ENCODE measurements around the gene TEAD2.
A peak's percentile ranks its signal among the peaks of the same experiment; 100 is the strongest.
"Not testable (repeated sequence)": the region's sequence is repeated elsewhere in the genome, so short reads cannot be mapped to it uniquely, and the experiment has no call there.

Gene TEAD2

DNA sequence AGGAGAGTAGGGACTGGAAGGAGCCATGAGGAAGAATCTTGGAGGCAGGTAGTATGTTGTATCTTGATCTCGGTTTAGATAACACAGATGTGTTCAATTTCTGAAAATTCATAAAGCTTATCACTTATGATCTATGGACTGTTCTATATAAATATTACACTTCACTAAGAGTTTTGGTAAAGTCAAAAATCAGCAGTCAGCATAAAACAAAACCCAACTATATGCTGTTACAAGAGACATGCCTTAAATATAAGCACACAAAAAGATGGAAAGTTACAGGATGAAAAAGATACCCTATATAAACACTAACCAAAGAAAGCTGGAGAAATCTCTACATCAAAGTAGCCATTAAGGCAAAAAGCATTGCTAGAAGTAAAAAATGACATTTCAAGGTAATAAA lies 21.4 kb upstream of the TEAD2 start:
- no peak for DNase-seq (ENCODE audit: low spot score)

DNA sequence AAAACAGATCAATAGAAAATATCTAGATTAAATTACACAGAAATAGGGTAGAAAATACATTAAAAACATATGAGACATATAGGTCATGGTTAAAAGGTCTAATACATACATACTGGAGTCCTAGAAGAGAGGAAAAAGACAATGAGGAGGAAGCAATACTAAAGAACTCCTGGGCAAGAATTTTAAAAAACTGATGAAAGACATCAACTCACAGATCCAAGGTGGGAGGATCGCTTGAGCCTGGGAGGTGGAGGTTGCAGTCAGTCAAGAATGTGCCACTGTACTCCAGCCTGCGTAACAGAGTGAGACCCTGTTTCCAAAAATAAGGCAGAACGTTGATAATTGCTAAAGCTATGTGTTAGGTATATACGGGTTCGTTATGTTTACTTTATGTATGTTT lies 20.4 kb upstream of the TEAD2 start:
- DNase-seq (ENCODE audit: low spot score): no peak

DNA sequence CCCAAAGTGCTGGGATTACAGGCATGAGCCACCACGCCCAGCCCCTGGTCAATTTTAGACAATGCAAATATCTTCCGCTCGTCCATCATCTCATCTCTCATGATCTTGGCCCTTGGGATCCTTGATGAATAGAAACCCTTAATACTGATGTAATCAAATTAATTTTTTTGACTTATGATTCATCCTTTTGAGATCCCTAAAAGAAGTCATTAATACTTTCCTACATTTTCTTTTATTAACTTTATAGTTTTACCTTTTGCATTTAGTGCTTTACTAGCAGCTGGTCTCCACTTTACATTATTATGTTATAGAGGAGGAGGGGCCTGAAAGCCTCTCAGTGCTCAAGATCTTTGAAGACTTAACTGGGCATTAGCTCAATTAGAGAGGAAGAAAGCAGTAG lies 18.2 kb upstream of the TEAD2 start:
- DNase-seq (ENCODE audit: low spot score): no peak

DNA sequence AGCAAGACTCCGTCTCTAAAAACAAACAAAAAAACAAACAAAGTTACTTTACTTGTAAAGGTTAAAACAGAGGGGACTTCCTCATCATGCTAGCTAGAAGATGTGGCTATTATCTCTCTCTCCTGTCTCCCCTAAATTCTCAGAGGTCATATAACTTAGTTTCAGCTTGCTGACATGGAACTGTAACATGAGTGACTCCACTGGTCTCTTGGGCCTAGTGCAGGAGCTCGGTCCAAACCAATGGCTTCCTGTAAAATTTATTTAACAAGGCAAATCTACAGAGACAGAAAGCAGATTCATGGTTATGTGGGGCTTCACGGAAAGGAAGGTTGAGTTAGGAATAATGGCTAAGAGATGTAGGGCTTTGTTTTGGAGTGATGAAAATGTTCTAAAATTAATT lies 16.3 kb upstream of the TEAD2 start:
- no peak for DNase-seq (ENCODE audit: low spot score)

DNA sequence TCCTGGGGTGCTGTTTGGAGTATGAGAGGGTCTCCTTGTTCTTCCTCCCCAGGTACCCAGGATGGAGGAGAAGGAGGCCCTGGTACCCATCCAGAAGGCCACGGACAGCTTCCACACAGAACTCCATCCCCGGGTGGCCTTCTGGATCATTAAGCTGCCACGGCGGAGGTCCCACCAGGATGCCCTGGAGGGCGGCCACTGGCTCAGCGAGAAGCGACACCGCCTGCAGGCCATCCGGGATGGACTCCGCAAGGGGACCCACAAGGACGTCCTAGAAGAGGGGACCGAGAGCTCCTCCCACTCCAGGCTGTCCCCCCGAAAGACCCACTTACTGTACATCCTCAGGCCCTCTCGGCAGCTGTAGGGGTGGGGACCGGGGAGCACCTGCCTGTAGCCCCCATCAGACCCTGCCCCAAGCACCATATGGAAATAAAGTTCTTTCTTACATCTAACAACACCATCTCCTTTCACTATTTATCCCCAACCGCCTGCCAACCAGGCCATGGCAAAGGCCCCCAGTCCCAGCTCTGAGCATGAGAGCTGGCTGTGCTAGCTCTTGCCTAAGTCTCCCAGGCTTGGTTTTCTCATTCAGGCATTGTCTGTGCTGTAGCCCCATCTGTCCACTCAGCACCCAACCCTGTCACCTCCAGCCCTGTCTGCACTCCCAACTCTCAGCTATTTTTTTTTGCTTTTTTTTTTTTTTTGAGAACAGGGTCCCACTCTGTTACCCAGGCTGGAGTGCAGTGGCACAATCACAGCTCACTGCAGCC lies 12.6 kb upstream of the TEAD2 start:
- no peak for DNase-seq (ENCODE audit: low spot score)

DNA sequence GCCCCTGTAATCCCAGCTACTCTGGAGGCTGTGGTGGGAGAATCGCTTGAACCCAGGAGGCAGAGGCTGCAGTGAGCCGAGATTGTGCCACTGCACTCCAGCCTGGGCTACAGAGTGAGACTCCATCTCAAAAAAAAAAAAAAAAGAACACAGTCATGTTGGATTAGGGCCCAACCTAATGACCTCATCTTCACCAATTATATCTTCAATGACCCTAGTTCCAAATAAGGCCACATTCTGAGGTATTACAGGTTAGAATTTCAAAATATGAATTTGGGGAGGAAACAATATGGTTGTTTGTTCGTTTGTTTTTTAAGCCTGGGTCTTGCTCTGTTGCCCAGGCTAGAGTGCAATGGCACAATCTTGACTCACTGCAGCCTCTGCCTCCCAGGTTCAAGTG lies 11.0 kb upstream of the TEAD2 start:
- not testable (repeated sequence) for DNase-seq (ENCODE audit: low spot score)

DNA sequence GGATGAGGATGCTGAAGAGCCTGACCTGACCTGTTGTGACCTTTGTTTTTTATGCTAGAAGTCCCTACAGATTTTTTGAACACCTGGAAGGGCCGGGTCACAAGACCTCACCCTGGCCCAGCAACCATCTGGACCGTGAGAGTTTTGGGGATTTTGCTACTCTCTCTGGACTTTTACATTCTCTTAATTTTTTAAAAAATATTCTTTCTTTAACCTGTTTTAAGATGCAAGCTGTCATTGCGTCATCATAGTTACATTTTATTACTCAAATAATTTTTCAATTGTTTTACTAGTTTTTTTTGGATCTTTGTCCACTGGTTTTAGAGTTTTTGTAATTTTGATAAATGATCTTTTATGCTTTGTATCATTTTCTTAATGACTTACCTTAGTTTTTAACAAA lies 9.0 kb upstream of the TEAD2 start:
- no peak for DNase-seq (ENCODE audit: low spot score)

DNA sequence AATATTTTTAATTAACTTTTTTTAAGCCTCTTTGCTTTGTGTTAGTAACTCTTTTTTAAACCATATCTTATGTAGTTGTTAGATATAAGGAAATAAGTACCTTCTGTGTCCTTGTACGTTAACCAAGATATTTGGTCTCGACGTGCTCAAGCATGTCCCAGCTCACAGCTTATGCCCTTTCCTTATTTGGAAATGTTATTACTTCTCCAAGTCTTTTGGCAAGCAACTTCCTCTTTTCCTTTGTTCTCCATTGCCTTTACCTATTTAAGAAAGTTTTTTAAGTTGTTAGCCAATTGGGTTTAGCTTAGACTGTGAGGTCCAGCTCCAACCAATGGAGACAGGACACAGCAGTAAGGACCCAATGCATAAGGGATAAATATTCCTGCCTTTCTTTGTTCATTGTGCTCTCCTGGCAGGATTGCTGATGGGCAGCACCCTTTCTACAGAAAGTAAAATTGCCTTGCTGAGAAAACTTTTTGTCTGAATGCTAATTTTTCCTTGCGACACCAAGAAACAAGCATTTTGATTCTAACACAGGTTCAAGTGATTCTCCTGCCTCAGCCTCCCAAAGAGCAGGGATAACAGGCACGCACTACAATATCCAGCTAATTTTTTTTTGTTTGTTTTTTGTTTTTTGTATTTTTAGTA lies 6.6 kb upstream of the TEAD2 start:
- no peak for DNase-seq (ENCODE audit: low spot score)

DNA sequence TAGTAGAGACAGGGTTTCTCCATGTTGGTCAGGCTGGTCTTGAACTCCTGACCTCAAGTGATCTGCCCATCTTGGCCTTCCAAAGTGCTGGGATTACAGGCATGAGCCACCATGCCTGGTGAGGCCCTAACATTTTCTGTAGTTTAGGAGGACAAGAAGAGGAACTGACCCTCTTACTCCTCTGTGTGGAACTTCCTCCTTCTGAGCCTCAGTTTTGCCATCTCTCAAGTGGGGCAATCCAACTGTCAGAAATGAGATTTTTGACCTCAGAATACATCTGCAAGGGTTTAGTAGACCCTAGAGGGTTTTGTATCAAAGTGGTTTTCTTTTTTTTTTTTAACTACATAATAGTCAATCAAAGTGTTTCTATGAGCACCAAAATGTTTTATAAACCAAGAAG lies 3.9 kb upstream of the TEAD2 start:
- no peak for DNase-seq (ENCODE audit: low spot score)

DNA sequence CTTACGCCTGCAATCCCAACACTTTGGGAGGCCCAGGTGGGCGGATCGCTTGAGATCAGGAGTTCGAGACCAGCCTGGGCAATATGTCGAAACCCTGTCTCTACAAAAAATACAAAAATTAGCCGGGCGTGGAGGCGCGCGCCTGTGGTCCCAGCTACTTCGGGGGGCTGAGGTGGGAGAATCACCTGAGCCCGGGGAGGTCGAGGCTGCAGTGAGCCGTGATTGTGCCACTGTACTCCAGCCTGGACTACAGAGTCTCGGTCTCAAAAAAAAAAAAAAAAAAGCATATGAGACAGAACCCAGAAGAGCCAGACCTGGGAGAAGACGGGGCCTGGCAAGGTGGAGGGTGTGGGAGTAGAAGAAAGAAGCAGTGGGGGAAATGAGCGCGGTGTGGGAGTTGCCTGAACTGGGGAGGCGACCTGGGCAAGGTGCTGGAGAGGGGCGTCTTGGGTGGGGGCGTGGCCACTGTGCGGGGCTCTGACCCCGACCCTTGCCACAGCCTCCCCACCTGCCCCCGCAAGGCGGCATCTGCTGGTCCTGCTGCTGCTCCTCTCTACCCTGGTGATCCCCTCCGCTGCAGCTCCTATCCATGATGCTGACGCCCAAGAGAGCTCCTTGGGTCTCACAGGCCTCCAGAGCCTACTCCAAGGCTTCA lies 2.0 kb upstream of the TEAD2 start:
- peak; percentile 50 for DNase-seq (ENCODE audit: low spot score)

DNA sequence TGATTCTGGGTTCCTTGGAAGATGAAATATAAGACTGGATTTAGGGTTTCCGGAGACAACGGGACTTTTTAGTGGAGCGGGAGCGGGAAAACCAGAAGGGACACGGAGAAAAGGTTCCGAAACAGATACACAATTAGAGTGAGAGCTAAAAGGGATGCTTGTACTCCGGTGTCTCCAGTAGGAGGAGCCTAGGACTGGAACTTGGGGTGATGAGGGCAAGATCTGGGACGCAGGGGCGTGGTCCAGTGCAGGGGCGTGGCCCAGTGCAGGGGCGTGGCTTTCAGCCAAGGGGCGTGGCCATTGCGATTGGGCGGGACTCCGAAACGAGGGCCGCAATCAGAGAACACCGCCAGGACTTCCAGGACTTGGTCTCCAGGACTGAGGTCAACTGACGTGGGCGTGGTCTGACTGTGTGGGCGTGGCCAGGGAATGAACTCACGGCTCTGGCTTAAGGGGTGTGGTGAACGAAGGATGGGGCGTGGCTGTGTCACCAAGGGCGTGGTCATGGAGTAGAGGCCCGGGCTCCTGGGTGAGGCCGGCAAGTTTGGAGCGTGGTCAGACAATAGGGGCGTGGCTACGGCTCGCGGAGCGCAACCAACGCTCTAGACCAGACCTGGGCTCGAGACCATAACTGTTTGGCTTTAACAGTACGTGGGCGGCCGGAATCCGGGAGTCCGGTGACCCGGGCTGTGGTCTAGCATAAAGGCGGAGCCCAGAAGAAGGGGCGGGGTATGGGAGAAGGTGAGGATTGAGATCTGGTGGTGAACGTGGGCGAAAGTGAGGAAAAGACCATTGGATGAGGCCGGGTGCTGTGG lies 1.3 kb upstream of the TEAD2 start, which contains the start of gene DKKL1:
Gene DKKL1, plus strand, starts transcription at position 610 of the 815 bp plus-strand sequence. Its CDS starts 122 bp downstream, at position 732.
- peak; percentile 100 for DNase-seq (ENCODE audit: low spot score)

DNA sequence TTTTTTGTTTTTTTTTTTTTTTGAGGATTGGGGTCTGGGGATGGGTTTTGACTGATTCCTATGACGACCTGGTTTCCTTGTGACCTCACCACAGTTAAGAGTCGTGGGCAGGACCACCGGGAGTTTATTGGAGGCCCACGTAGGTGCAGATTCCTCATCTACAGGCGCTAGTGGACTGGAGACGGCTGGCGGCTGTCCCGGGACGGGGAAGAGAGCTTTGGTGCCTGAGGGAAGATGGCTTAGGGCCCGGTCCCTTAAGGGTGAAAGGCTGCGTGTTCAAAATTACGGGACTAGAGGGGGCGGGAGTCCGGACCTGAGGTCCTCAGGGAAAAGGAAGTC lies 682 bp upstream of the TEAD2 start:
- DNase-seq (ENCODE audit: low spot score): no peak

DNA sequence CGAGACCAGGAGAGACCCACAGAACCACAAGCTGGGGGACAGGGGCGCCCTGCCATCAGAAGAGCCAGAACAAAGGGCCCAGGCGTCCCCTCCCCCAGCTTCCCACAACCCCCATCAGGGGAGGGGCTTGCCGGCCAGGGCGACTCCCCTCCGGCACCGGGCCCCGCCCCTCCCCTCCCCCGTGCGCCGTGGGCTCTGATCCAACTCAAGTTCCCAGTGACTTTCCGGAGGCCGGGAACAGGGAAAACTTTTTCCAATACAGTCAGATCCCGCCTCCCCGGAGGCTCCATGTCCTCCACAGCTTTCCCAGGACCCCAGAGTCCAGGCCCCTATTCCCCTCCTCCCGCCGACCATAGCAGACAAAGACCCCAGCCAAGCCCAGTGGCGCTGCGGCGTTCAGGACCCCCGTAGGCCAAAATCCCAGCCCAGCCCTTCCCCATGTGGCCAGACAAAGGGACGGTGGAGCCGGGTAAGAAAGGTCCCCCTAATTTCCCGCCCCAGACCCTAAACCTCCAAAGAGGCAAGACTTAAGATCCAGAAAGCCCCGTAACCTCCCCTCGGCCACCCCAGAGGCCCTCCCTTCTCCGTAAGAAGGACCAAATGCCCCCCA lies 673 bp downstream of the TEAD2 start:
- DNase-seq (ENCODE audit: low spot score): peak; percentile 85

DNA sequence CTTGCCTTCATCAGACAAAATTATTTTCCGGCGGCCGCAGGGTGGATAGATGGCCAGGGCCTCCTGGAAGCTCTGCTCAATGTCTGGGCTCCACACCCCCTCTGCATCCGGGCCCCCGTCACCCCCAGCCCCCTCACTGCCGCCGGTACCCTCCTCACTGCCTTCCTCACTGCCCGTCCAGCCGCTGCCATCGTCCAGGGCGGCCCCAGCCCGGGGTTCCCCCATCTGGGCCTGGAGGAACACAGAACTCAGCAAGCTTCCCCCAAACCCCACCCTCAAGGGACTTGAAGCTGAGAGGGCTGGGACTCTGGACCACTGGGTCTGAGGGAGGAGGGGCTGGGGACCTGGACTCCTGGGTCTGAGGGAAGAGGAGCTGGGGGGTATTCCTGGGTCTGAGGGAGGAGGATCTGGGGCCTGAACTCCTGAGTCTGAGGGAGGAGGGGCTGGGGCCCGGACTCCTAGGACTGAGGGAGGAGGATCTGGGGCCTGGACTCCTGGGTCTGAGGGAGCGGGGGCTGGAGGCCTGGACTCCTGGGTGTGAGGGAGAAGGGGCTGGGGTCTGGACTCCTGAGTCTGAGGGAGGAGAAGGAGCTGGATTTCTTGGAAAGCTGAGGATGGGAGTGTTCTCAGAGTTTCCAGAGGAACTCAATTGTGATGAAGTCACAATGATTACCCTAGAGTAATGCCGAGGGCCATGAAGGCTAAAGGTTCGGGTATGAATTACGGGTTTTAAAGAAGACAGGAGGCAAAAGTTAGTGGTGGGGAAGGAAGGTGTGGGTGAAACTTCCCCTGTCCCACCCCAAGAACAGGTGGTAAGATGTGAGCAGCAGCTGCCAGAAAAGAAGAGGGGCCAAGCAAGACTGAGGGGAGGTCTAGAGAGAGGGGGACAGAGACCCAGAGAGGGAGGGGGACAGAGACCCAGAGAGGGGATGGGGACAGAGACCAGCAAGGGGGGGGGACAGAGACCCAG lies 2.1 kb downstream of the TEAD2 start:
- no peak for DNase-seq (ENCODE audit: low spot score)

DNA sequence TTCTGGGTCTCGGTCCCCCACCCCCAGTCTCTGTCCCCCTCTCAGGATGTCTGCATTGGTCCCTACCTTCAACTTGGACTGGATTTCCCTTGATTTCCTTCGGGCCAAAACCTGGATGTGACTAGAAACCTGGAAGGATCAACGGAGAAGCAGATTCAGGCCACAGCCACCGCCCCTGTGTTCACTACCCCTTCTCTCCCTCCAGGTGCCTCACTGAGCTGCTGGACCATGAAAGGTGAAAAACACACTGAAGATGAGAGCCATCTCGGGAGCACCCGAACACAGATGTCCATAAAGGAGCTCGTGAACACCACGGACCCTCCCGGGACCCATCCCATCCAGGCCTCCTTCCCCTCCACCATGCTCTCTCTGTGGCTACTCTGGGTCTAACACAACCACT lies 5.0 kb downstream of the TEAD2 start:
- DNase-seq (ENCODE audit: low spot score): no peak

DNA sequence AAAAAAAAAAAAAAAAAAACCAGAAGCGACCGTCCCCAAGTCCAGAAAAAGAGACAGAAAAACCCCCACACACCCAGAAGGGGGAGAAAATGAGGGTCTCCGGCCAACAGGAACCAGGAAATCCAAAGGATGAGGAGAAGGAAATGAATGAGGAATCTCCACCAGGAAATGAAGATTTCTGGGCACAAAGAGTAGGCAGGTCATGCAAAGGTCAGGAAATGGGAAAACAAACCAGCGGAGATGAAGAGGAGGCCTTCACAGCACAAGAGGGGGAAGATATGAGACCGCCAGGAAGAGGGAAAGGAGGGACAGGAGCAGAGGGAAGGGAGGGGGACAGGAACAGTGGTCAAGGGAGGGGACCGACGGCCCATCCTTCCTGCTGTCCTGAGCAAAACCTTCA lies 5.8 kb downstream of the TEAD2 start:
- DNase-seq (ENCODE audit: low spot score): no peak

DNA sequence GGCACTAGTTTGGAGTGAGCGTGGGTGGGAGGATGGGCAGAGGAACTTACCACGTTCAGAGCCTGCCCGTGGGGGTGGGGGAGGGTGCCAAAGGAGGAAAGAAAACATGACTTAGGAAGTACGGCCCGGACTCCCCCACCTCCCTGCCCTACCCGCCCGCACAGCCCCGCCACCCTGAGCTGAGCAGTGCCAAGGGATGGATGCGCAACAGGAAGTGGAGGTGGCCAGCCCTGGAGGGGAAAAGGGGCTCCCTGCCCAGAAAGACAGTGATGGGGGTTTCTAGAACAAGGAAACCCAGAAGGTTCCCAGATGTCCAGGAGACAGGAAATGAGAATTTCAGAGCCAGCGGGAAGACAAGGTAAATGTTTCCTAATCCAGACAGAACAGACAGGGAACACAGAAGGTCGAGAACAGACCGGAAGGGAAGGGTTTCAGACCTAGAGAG lies 6.3 kb downstream of the TEAD2 start:
- no peak for DNase-seq (ENCODE audit: low spot score)

DNA sequence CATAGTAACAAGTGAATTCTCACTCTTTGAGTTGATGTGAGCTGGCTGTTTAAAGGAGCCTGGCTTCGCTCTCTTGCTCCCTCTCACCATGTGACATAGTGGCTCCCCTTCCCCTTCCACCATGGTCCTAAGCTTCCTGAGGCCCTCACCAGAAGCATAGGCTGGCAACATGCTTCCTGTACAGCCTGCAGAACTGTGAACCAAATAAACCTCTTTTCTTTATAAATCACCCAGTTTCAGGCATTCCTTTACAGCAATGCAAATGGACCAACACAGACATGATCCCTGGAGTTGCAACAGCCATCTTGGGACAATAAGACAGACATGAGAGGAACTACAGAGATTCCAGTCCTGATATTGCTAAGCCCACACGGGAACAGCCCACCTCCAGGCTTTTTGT lies 12.6 kb downstream of the TEAD2 start:
- no peak for DNase-seq (ENCODE audit: low spot score)

DNA sequence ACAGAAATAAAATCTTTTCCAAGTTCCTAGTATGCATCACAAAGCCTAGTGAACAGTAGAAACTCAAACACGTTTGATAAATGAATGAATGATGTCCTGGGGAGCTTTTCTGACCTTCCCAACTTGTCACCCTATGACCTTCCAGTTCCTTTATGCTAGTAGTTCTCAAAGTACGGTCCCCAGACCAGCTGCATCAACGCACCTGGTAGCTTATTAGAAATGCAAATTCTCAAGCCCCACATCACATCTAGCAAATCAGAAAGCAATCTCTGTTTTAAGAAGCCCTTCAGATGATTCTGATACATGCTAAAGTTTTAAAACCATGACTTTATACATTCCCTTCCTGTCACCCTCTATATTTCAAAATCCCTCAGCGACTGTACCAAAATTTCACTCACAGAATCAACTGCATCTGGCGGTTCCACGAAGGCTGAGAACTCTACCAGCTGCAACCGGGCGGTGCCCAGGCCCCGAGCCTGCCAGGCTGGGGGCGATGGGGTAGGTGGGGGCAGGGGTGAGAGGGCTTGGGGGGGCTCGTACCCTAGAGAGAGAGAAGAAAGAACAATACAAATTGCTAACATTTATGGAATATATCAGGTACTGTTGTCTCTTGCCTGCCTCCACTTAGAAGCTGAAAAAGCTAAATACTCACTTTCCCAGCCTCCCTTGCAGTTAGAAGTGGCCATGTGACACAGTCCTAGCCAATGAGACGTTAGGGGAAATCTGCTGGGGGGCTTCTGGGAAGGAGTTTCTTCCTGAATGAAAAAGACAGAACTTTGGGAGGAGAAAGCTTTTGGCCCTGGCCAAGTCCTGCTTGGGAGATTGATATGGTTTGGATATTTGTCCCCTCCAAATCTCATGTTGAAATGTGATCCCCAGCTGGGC lies 13.7 kb downstream of the TEAD2 start:
- no peak for DNase-seq (ENCODE audit: low spot score)

DNA sequence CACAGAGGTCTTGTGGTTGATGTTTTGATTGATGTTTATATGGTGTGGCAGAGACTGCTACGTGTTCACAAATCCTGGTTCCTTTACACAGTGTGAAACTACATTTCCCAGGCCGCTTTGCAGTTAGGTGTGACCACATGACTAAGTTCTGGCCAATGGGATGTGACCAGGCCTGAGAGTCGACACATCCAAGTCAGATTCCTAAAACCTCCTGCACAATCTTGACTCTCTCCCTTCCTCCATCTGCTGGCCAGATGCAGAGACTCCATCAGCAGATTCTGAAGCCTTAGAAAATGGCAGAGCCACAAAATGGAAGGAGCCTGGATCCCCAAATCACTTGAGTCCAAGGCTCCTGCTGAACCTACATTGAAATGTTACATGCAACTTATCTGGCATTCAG lies 14.4 kb downstream of the TEAD2 start:
- peak; percentile 63 for DNase-seq (ENCODE audit: low spot score)

All from ecto neural progenitor cell (in vitro differentiated cells).